HEK293T (cell line): ENCODE data around the gene GRIK4.

Experiments used
- CTCF ChIA-PET: fragments of 350-600 bp; formaldehyde crosslinking; extraction: SDS; loops from one replicate; lab custom pipeline; 2021; ENCODE audit warnings: antibody characterized with exemption, inconsistent platforms; lab: Yijun Ruan, JAX
- POLR2A ChIA-PET: fragments of 350-600 bp; formaldehyde crosslinking; extraction: SDS; loops from one replicate; lab custom pipeline; 2020; ENCODE audit warnings: antibody characterized with exemption, inconsistent platforms; lab: Yijun Ruan, JAX
- DNase-seq: peaks from one replicate; pipeline ENCODE4 v3.0.0; 2012; ENCODE audit warnings: mixed read lengths; ENCODE audit errors: extremely low spot score
- ARNT ChIP-seq: fragments of 450-650 bp; IDR thresholded peaks from 2 replicates; pipeline ENCODE4 v1.6.1; 2017; ENCODE audit warnings: mild to moderate bottlenecking
- BHLHE40 ChIP-seq: fragments of 450-650 bp; IDR thresholded peaks from 2 replicates; pipeline ENCODE4 v1.6.1; 2016; ENCODE audit warnings: mild to moderate bottlenecking, moderate library complexity, borderline replicate concordance
- CTBP1 ChIP-seq: fragments of 450-650 bp; IDR thresholded peaks from 2 replicates; pipeline ENCODE4 v1.6.1; 2016; ENCODE audit warnings: borderline replicate concordance
- ELF4 ChIP-seq: fragments of 450-650 bp; IDR thresholded peaks from 2 replicates; pipeline ENCODE4 v1.6.1; 2017; ENCODE audit warnings: antibody characterized with exemption
- FOXA1 ChIP-seq: fragments of 450-650 bp; IDR thresholded peaks from 2 replicates; pipeline ENCODE4 v1.6.1; 2016; ENCODE audit warnings: mild to moderate bottlenecking
- FOXK2 ChIP-seq: fragments of 450-650 bp; IDR thresholded peaks from 2 replicates; pipeline ENCODE4 v1.6.1; 2016; ENCODE audit warnings: mild to moderate bottlenecking
- FOXM1 ChIP-seq: fragments of 450-650 bp; IDR thresholded peaks from 2 replicates; pipeline ENCODE4 v1.6.1; 2017; ENCODE audit warnings: mild to moderate bottlenecking, borderline replicate concordance
- HDGF ChIP-seq: fragments of 450-650 bp; IDR thresholded peaks from 2 replicates; pipeline ENCODE4 v1.6.1; 2017; ENCODE audit warnings: antibody characterized with exemption, borderline replicate concordance
- L3MBTL2 ChIP-seq: fragments of 450-650 bp; conservative IDR thresholded peaks from 2 replicates; pipeline ENCODE4 v1.6.1; 2016; ENCODE audit warnings: mild to moderate bottlenecking
- LEF1 ChIP-seq: fragments of 450-650 bp; IDR thresholded peaks from 2 replicates; pipeline ENCODE4 v1.6.1; 2017; ENCODE audit warnings: mild to moderate bottlenecking, borderline replicate concordance
- NFRKB ChIP-seq: fragments of 450-650 bp; IDR thresholded peaks from 2 replicates; pipeline ENCODE4 v1.6.1; 2016; ENCODE audit warnings: mild to moderate bottlenecking, moderate library complexity
- PKNOX1 ChIP-seq: fragments of 450-650 bp; IDR thresholded peaks from 2 replicates; pipeline ENCODE4 v1.6.1; 2016
- SP1 ChIP-seq: fragments of 450-650 bp; IDR thresholded peaks from 2 replicates; pipeline ENCODE4 v1.6.1; 2017
- SUZ12 ChIP-seq: fragments of 450-650 bp; IDR thresholded peaks from 2 replicates; pipeline ENCODE4 v1.6.1; 2016; ENCODE audit warnings: mild to moderate bottlenecking
- TARDBP ChIP-seq: fragments of 450-650 bp; IDR thresholded peaks from 2 replicates; pipeline ENCODE4 v1.6.1; 2016
- ZNF384 ChIP-seq: fragments of 450-650 bp; IDR thresholded peaks from 2 replicates; pipeline ENCODE4 v1.6.1; 2016

GRIK4 gene

GRCh38 chr11:120988603-120989002 is 477.1 kb downstream of the GRIK4 start:
- ChIA-PET POLR2A (interaction anchor here (0.8 kb wide), 1 partner anchor 36 kb away, joined by 3 read pairs; no protein-coding TSS in a partner anchor), CTCF (interaction anchor here (0.7 kb wide), 1 partner anchor 186 kb away, joined by 3 read pairs; no protein-coding TSS in a partner anchor)
- no peak for TF ChIP-seq FOXA1
- TF ChIP-seq HDGF: no peak
- TF ChIP-seq NFRKB: no peak
- no peak for TF ChIP-seq SP1
- TF ChIP-seq FOXM1: no peak
- no peak for TF ChIP-seq ARNT
- no peak for TF ChIP-seq CTBP1
- TF ChIP-seq LEF1: no peak
- no peak for TF ChIP-seq L3MBTL2
- TF ChIP-seq ELF4: no peak
- no peak for DNase-seq

GRCh38 chr11:120991830-120992686 is 480.5 kb downstream of the GRIK4 start:
- TF ChIP-seq HDGF (no peak), FOXA1 (no peak), ZNF384 (no peak), TARDBP (no peak), ELF4 (no peak), CTBP1 (no peak), L3MBTL2 (no peak), LEF1 (no peak), SP1 (no peak), FOXM1 (no peak), NFRKB (no peak)
- no peak for DNase-seq
- POLR2A ChIA-PET: no interaction called here
- CTCF ChIA-PET: no interaction called here

GRCh38 chr11:120994091-120994859 is 482.7 kb downstream of the GRIK4 start:
- TF ChIP-seq ARNT: no peak
- TF ChIP-seq ELF4: no peak
- TF ChIP-seq NFRKB: no peak
- no peak for TF ChIP-seq PKNOX1
- POLR2A ChIA-PET: no interaction called here
- DNase-seq: no peak
- CTCF ChIA-PET: no interaction called here

DNA sequence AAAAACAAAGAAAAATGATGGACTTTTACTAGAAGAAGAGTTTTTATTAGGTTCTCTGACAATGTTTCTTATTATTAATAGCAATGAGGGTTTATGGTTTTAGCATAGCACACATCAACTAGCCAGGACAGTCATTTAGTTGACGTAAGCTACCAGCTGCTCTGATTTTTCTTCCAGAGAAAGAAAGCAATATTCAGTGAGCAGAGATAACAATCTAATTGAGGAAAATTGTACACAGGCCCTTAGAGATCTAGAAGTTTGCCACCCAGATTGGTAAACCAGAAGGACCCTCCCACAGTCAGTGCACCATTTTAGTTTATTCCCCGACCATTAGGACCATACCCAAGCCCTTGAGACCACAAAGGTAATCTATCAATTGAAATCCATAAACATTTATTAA is 483.6 kb downstream of the GRIK4 start:
- no peak for TF ChIP-seq SUZ12
- TF ChIP-seq PKNOX1: no peak
- no peak for TF ChIP-seq HDGF
- no peak for TF ChIP-seq ELF4
- TF ChIP-seq ARNT: no peak
- TF ChIP-seq NFRKB: no peak
- TF ChIP-seq FOXA1: no peak
- no peak for TF ChIP-seq FOXK2
- no peak for TF ChIP-seq TARDBP
- TF ChIP-seq CTBP1: no peak
- no peak for TF ChIP-seq LEF1
- no peak for TF ChIP-seq L3MBTL2
- no peak for TF ChIP-seq SP1
- CTCF ChIA-PET: no interaction called here
- POLR2A ChIA-PET: no interaction called here
- DNase-seq: no peak

DNA sequence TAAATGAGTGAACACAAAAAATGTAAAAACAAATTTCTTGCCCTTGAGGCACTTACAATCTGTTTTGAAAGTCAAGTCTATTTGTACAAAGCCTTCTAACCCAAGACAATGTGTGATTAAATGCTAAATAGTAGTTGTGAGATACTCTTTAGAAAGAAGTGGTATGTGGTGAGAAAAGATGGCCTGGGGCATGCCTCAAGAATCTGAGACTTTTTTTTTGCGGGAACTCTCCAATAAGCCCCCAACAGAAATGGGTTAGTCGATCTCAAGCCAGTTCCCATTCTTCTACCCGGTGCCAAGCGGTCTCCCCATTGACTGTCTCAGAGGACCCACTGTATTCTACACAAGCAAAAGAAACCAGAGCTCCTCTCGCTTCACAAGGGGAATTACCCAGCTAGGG is 485.4 kb downstream of the GRIK4 start:
- TF ChIP-seq ARNT (no peak), FOXA1 (no peak), ZNF384 (no peak), NFRKB (no peak), SP1 (no peak), LEF1 (no peak), CTBP1 (no peak), FOXK2 (no peak), L3MBTL2 (no peak), PKNOX1 (no peak), BHLHE40 (no peak), HDGF (no peak), TARDBP (no peak), ELF4 (no peak)
- DNase-seq: no peak
- CTCF ChIA-PET: no interaction called here
- POLR2A ChIA-PET: no interaction called here

GRCh38 chr11:120998581-120998980 is 487.0 kb downstream of the GRIK4 start:
- TF ChIP-seq ARNT (no peak), LEF1 (no peak), BHLHE40 (no peak), NFRKB (no peak), PKNOX1 (no peak), ZNF384 (no peak), HDGF (no peak), ELF4 (no peak), TARDBP (no peak), FOXA1 (no peak), L3MBTL2 (no peak), SP1 (no peak), SUZ12 (no peak), CTBP1 (no peak), FOXK2 (no peak), FOXM1 (no peak)
- POLR2A ChIA-PET: no interaction called here
- no peak for DNase-seq
- CTCF ChIA-PET: no interaction called here
